OCI-LY3 (cell line): Measurements from ENCODE around the gene TTC23.

Experiments
- H2AFZ ChIP-seq: fragments of 200-600, 300-600 bp; shearing (Covaris generic); 2 replicates; pipeline ENCODE4 v1.6.0; 2014; ENCODE audit warnings: antibody characterized with exemption, low read depth, low read length
- H3K27ac ChIP-seq: fragments of 200-600, 300-600 bp; sonication (generic); 2 replicates; pipeline ENCODE4 v1.5.1; 2014; ENCODE audit warnings: mild to moderate bottlenecking, low read length, moderate library complexity, mixed read lengths
- H3K27me3 ChIP-seq: fragments of 200-600, 300-600 bp; sonication (generic); 2 replicates; pipeline ENCODE4 v1.6.1; 2014; ENCODE audit warnings: low read depth, low read length, mixed read lengths
- H3K36me3 ChIP-seq: fragments of 200-600, 300-600 bp; sonication (generic); replicated peaks from 2 replicates; pipeline ENCODE3; 2014; ENCODE audit warnings: low read depth, low read length, mixed read lengths
- H3K4me1 ChIP-seq: fragments of 300-600, 200-600 bp; sonication (generic); 2 replicates; pipeline ENCODE4 v1.6.1; 2014; ENCODE audit warnings: low read length, mixed read lengths
- H3K4me2 ChIP-seq: fragments of 200-600, 300-600 bp; sonication (generic); 2 replicates; pipeline ENCODE4 v1.6.1; 2014; ENCODE audit warnings: low read length, mixed read lengths
- H3K4me3 ChIP-seq: fragments of 300-600, 200-600 bp; sonication (generic); 2 replicates; pipeline ENCODE4 v1.5.1; 2014; ENCODE audit warnings: antibody characterized with exemption, mild to moderate bottlenecking, low read length, moderate library complexity
- H3K79me2 ChIP-seq: fragments of 300-600, 200-600 bp; shearing (Covaris generic); 2 replicates; pipeline ENCODE4 v1.6.1; 2014; ENCODE audit warnings: mild to moderate bottlenecking, low read length, mixed read lengths
- H3K9ac ChIP-seq: fragments of 300-600, 200-600 bp; shearing (Covaris generic); 2 replicates; pipeline ENCODE4 v1.6.0; 2014; ENCODE audit warnings: mild to moderate bottlenecking, low read length, moderate library complexity
- H3K9me3 ChIP-seq: fragments of 200-600, 300-600 bp; shearing (Covaris generic); 2 replicates; pipeline ENCODE4 v1.6.1; 2014; ENCODE audit warnings: low read length, mixed read lengths; ENCODE audit not compliant: insufficient read depth
- H4K20me1 ChIP-seq: fragments of 200-600, 300-600 bp; sonication (generic); 2 replicates; pipeline ENCODE4 v1.6.1; 2016; ENCODE audit warnings: low read length, mixed read lengths; ENCODE audit not compliant: insufficient read depth
- CTCF ChIP-seq: fragments of 200-600, 300-600 bp; sonication (generic); IDR thresholded peaks from 2 replicates; pipeline ENCODE4 v1.5.1; 2014; ENCODE audit warnings: antibody characterized with exemption, low read length, low read depth
- EZH2phosphoT487 ChIP-seq: fragments of 200-600 bp; shearing (Covaris generic); IDR thresholded peaks from 2 replicates; pipeline ENCODE4 v1.6.1; 2018; ENCODE audit warnings: antibody characterized with exemption, mixed run types, low read depth

Gene TTC23

DNA sequence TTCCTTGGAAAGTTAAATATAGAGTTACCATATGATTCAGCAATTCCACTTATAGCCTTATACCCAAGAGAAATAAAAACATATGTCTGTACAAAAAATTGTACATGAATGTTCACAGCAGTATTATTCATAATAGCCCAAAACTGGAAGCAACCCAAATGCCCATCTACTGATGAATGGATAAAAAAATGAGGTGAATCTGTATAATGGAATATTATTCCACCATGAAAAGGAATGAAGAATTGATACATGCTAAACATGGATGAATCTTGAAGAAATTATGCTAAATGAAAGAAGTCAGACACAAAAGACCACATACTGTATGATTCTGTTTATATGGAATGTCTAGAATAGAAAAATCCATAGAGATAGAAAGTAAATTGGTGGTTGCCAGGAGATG is 61.4 kb downstream of the TTC23 start:
- Histone ChIP-seq H3K4me2 (no peak overlapping the region), H3K27ac (no peak overlapping the region), H3K27me3 (no peaks in the 10 kb centered on the region), H4K20me1 (no peaks in the 10 kb centered on the region), H3K4me3 (no peak overlapping the region), H3K9me3 (no peaks in the 10 kb centered on the region), H3K36me3 (no peaks in the 10 kb centered on the region), H3K79me2 (no peaks in the 10 kb centered on the region), H2AFZ (no peak overlapping the region), H3K9ac (no peak overlapping the region), H3K4me1 (no peaks in the 10 kb centered on the region)
- TF ChIP-seq EZH2phosphoT487 (no peak), CTCF (no peak)

DNA sequence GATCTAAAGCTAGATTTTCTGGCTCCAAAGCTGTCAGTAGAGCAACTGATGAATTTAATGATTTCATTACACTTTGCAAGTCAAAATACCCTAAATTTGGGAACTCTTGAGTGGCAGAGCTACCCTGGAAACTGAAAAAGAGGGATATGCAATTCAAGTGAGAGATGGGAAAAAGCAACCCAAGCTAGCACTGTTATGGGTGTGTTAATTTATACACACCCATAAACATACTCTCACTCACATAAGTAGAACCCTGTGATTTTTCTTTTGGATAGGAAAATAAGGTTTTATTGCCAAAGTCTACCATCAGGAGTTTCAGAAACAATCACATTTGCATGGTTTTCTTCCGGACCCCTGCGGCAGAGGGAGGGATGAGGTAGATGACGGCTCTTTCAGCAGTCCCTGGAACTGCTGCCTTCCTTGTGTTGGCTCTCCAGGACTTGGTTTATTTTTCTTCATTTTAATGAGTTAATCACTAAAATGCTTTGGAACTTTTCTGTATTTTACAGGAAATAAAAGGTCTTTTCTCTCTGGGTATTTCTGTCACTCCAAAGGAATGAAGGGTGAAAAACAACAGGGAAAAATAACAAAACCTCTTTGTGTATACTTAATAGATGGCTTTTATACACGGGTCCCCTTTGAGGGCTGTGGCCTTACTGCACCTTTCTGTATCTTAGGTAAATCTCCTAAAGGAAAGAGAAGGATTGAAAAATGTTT is 63.8 kb downstream of the TTC23 start:
- Histone ChIP-seq H3K9ac (no peak overlapping the region), H3K79me2 (no peaks in the 10 kb centered on the region), H3K4me1 (no peaks in the 10 kb centered on the region), H2AFZ (no peak overlapping the region), H3K27me3 (0 out of 2 replicates have a peak, but pooled peaks cover 3% of the 10 kb centered on the region), H3K27ac (no peak overlapping the region), H3K4me2 (no peak overlapping the region), H3K9me3 (no peaks in the 10 kb centered on the region), H3K36me3 (no peaks in the 10 kb centered on the region), H4K20me1 (no peaks in the 10 kb centered on the region), H3K4me3 (no peak overlapping the region)
- TF ChIP-seq EZH2phosphoT487 (no peak), CTCF (no peak)

- no peak overlapping the region for H2AFZ ChIP-seq
- no peaks in the 10 kb centered on the region for H3K36me3 ChIP-seq
Observed at GRCh38 chr15:99182791-99183190, 66.6 kb downstream of the TTC23 start.

GRCh38 chr15:99181545-99181971 is 67.8 kb downstream of the TTC23 start:
- H3K79me2 ChIP-seq = no peaks in the 10 kb centered on the region
- H3K4me2 ChIP-seq = no peak overlapping the region
- 0 out of 2 replicates have a peak, but pooled peaks cover 3% of the 10 kb centered on the region for H3K27me3 ChIP-seq
- H4K20me1 ChIP-seq = no peaks in the 10 kb centered on the region
- no peaks in the 10 kb centered on the region for H3K36me3 ChIP-seq
- peaks cover 6% of the 10 kb centered on the region; the same call in 1 of the 2 replicates for H3K4me1 ChIP-seq
- no peak overlapping the region for H2AFZ ChIP-seq
- no peak overlapping the region for H3K9ac ChIP-seq
- no peak overlapping the region for H3K27ac ChIP-seq
- TF ChIP-seq EZH2phosphoT487 = no peak
- TF ChIP-seq CTCF = no peak
- H3K4me3 ChIP-seq = no peak overlapping the region
- H3K9me3 ChIP-seq = no peaks in the 10 kb centered on the region

More at GRCh38 chr15:99182791-99183190, 66.6 kb downstream of the TTC23 start:
- Histone ChIP-seq H3K9ac (no peak overlapping the region), H3K4me2 (no peak overlapping the region), H3K4me3 (no peak overlapping the region), H4K20me1 (no peaks in the 10 kb centered on the region), H3K27me3 (0 out of 2 replicates have a peak, but pooled peaks cover 3% of the 10 kb centered on the region), H3K4me1 (peaks cover 6% of the 10 kb centered on the region; the same call in 1 of the 2 replicates), H3K27ac (no peak overlapping the region), H3K9me3 (no peaks in the 10 kb centered on the region), H3K79me2 (no peaks in the 10 kb centered on the region)
- TF ChIP-seq CTCF = no peak
- TF ChIP-seq EZH2phosphoT487 = no peak
